H1 (cell line): ENCODE results near the gene CMPK2. TPM values are rescaled to one million over a fixed set of nuclear protein-coding genes. Genes with fewer than 3 reads are reported as not detected.

Experiments
- HDAC6 ChIP-seq: IDR thresholded peaks from one replicate; pipeline ENCODE4 v1.7.1; 2012; ENCODE audit warnings: low read depth, mild to moderate bottlenecking, inconsistent platforms, low read length, moderate library complexity
- SP2 ChIP-seq: IDR thresholded peaks from 2 replicates; pipeline ENCODE4 v1.6.1; 2012; ENCODE audit warnings: mild to moderate bottlenecking, low read length, inconsistent platforms
- TAF1 ChIP-seq: IDR thresholded peaks from 2 replicates; pipeline ENCODE4 v1.6.1; 2011; ENCODE audit warnings: mild to moderate bottlenecking, low read depth, low read length
- YY1 ChIP-seq: IDR thresholded peaks from 2 replicates; pipeline ENCODE4 v1.6.1; 2011; ENCODE audit warnings: low read depth, mild to moderate bottlenecking, low read length
- polyA plus RNA-seq, 7 experiments: library from polyadenylated mRNA; depleted of rRNA in 3 of 7; stranded (reverse) in 5 of 7; unstranded in 2 of 7; fragments of >200 nt in 5 of 7; fragments of 200-250 nt in 2 of 7; gene quantifications; 1 replicate in 5 of 7; 2 replicates in 1 of 7; 4 replicates in 1 of 7; pipeline versions ENCODE4 v1.2.1 to v1.2.3, GENCODE V29; 2011 to 2013; ENCODE audit warnings: missing spikeins in 2 of 7, mixed read lengths in 2 of 7
- total RNA-seq: library from RNA; stranded (reverse); fragmentation: NEBNext Ultra II Directional; extraction: Animal tissue kit (Norgen Biotek cat#: 25700); gene quantifications from 2 replicates; pipeline ENCODE4 v1.2.1, GENCODE V29; 2021
- TF ChIP-seq, protein P1 (sequence below): IDR thresholded peaks from 2 replicates; pipeline ENCODE4 v1.6.1; 2012; ENCODE audit warnings: inconsistent platforms

The CMPK2 gene
- total and polyA plus RNA-seq, 2 of the 8 experiments (the other 6 are each of a cell fraction or from before 2014, with no cell fraction given), result 0.28 to 0.53 TPM

DNA sequence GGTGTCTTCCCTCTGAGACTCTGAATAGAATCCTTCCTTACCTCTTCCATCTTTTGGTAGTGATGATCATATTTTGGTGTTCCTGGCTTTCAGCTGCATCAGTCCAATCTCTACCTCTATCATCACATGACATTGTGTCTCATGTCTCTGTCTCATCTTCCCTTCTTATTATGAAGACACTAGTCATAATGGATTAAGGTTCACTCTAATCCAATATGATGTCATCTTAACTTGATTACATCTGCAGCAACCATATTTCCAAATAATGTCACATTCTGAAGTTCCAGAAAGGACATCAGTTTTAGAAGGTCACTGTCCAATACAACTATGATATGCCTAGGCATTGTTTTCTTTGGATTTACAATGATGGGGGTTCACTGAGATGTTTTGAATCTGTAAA, 31.5 kb downstream of the CMPK2 start (continued):
- TF ChIP-seq YY1 (no peak), HDAC6 (no peak), TAF1 (no peak), SP2 (no peak)
- TF ChIP-seq, protein P1, sequence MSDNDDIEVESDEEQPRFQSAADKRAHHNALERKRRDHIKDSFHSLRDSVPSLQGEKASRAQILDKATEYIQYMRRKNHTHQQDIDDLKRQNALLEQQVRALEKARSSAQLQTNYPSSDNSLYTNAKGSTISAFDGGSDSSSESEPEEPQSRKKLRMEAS, result no peak
